Liver (tissue), 9 donors: ENCODE results near the gene ANKRD27. TPM values are rescaled to one million over a fixed set of nuclear protein-coding genes. Genes with fewer than 3 reads are reported as not detected.

ENCODE experiments used
- DNase-seq: peaks from one replicate; pipeline ENCODE4 v3.0.0-alpha.2; 2017; ENCODE audit warnings: low spot score
- H3K27ac ChIP-seq, 2 donors: one replicate each; pipeline ENCODE4 v1.7.0; 2013; ENCODE audit warnings: inconsistent platforms in 2 of 2, low read length in 2 of 2, control low read depth in 1 of 2, low read depth in 1 of 2, mild to moderate bottlenecking in 1 of 2
- H3K27me3 ChIP-seq, 4 donors: one replicate each; pipeline versions ENCODE4 v1.6.1 to v1.7.0; 2013; ENCODE audit warnings: low read length in 3 of 4, inconsistent platforms in 1 of 4, mild to moderate bottlenecking in 1 of 4, moderate library complexity in 1 of 4; ENCODE audit not compliant: control insufficient read depth in 4 of 4, insufficient read depth in 4 of 4
- H3K36me3 ChIP-seq, 4 donors: one replicate each; pipeline versions ENCODE4 v1.6.1 to v1.7.0; 2013; ENCODE audit warnings: low read length in 3 of 4, mild to moderate bottlenecking in 3 of 4, low read depth in 1 of 4, moderate library complexity in 1 of 4; ENCODE audit not compliant: control insufficient read depth in 4 of 4, insufficient read depth in 3 of 4
- H3K4me1 ChIP-seq, 4 donors: one replicate each; pipeline versions ENCODE4 v1.6.1 to v1.7.0; 2013; ENCODE audit warnings: low read length in 3 of 4, mild to moderate bottlenecking in 3 of 4, moderate library complexity in 1 of 4; ENCODE audit not compliant: control insufficient read depth in 4 of 4, insufficient read depth in 4 of 4
- H3K4me3 ChIP-seq, 3 donors: one replicate each; pipeline versions ENCODE4 v1.6.1 to v1.7.0; 2013; ENCODE audit warnings: low read length in 3 of 3, control low read depth in 1 of 3, low read depth in 1 of 3, mild to moderate bottlenecking in 1 of 3
- H3K9ac ChIP-seq, 2 donors: one replicate each; pipeline ENCODE4 v1.7.0; 2013; ENCODE audit warnings: low read length in 2 of 2, mild to moderate bottlenecking in 2 of 2, moderate library complexity in 2 of 2, control low read depth in 1 of 2, low read depth in 1 of 2
- H3K9me3 ChIP-seq, 4 donors: one replicate each; pipeline versions ENCODE4 v1.6.1 to v1.7.0; 2013; ENCODE audit warnings: low read length in 3 of 4; ENCODE audit not compliant: control insufficient read depth in 4 of 4
- EGR1 ChIP-seq, 2 donors: IDR thresholded peaks; 2 replicates each; pipeline ENCODE4 v1.6.1; 2016 to 2018; ENCODE audit warnings: antibody characterized with exemption in 2 of 2, low read depth in 2 of 2
- FOXA1 ChIP-seq: IDR thresholded peaks from 2 replicates; pipeline ENCODE4 v1.6.1; 2016; ENCODE audit warnings: antibody characterized with exemption
- FOXA2 ChIP-seq: IDR thresholded peaks from 2 replicates; pipeline ENCODE4 v1.6.1; 2016; ENCODE audit warnings: antibody characterized with exemption
- GABPA ChIP-seq, 2 donors: IDR thresholded peaks in 1 of 2; conservative IDR thresholded peaks in 1 of 2; 2 replicates each; pipeline ENCODE4 v1.6.1; 2016; ENCODE audit warnings: antibody characterized with exemption in 2 of 2, mild to moderate bottlenecking in 1 of 2, moderate library complexity in 1 of 2
- HNF4A ChIP-seq, 2 donors: conservative IDR thresholded peaks; 2 replicates each; pipeline ENCODE4 v1.6.1; 2016; ENCODE audit warnings: antibody characterized with exemption in 2 of 2, mild to moderate bottlenecking in 2 of 2
- HNF4G ChIP-seq: IDR thresholded peaks from 2 replicates; pipeline ENCODE4 v1.6.1; 2016; ENCODE audit warnings: antibody characterized with exemption
- JUND ChIP-seq, 2 donors: IDR thresholded peaks; 2 replicates each; pipeline ENCODE4 v1.6.1; 2016; ENCODE audit warnings: antibody characterized with exemption in 2 of 2
- RAD21 ChIP-seq, 2 donors: IDR thresholded peaks; 2 replicates each; pipeline ENCODE4 v1.6.1; 2016; ENCODE audit warnings: antibody characterized with exemption in 2 of 2, mild to moderate bottlenecking in 2 of 2
- RXRA ChIP-seq, 2 donors: IDR thresholded peaks; 2 replicates each; pipeline ENCODE4 v1.6.1; 2017 to 2018; ENCODE audit warnings: antibody characterized with exemption in 2 of 2, mild to moderate bottlenecking in 1 of 2
- SP1 ChIP-seq: IDR thresholded peaks from 2 replicates; pipeline ENCODE4 v1.6.1; 2018; ENCODE audit warnings: antibody characterized with exemption, mild to moderate bottlenecking
- TAF1 ChIP-seq: conservative IDR thresholded peaks from 2 replicates; pipeline ENCODE4 v1.6.1; 2016; ENCODE audit warnings: antibody characterized with exemption, mild to moderate bottlenecking
- YY1 ChIP-seq: IDR thresholded peaks from 2 replicates; pipeline ENCODE4 v1.6.1; 2016; ENCODE audit warnings: antibody characterized with exemption, mild to moderate bottlenecking
- WGBS: extraction: QIAGEN DNeasy Blood & Tissue Kit; methylation state at CpG from one replicate; pipeline ENCODE4 v1.1.7; 2013; 5-methylcytosine and 5-hydroxymethylcytosine counted together
- polyA plus RNA-seq, 2 donors: library from polyadenylated mRNA; stranded (reverse) in 1 of 2; unstranded in 1 of 2; fragments of 200-250 nt in 1 of 2; fragments of >200 nt in 1 of 2; fragmentation: Nextera tagmentation in 1 of 2; extraction: Ambion mirVana in 1 of 2; gene quantifications; one replicate each; pipeline versions ENCODE4 v1.2.1 to v1.2.3, GENCODE V29; 2013 to 2015
- total RNA-seq, 2 donors: library from RNA; depleted of rRNA; stranded (reverse); fragments of >200 nt; gene quantifications; one replicate each; pipeline ENCODE4 v1.2.3, GENCODE V29; 2014
- TF ChIP-seq, protein P1 (sequence below): IDR thresholded peaks from 2 replicates; pipeline ENCODE4 v1.6.1; 2016; ENCODE audit warnings: antibody characterized with exemption
- TF ChIP-seq, protein P2 (sequence below): IDR thresholded peaks from 2 replicates; pipeline ENCODE4 v1.6.1; 2016; ENCODE audit warnings: antibody characterized with exemption
- TF ChIP-seq, protein P3 (sequence below): IDR thresholded peaks from 2 replicates; pipeline ENCODE4 v1.6.1; 2016; ENCODE audit warnings: antibody characterized with exemption, mild to moderate bottlenecking
- donor health status: healthy.
- donor health status: healthy.
- donor health status: healthy.
- donor health status: healthy.
- donor health status: healthy.

Gene ANKRD27
- total and polyA plus RNA-seq, 4 donors = 3.4 to 14.2 (median 7.8) TPM

DNA sequence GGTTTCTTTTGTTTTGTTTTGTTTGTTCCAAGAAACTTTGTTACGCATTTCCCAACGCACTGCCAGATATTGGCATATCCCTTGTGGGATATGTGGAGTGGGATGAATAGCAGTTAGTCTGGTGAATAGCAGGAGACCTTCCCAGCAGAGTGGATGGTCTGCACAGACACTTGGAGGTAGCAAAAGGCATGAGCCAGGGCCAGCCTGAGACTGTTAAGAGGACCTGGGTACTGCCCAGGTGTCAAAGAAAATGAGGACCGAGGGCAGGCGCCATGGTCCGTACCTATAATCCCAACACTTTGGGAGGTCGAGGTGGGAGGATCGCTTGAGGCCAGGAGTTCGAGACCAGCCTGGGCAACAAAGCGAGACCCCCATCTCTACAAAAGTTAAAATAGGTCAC, 107.5 kb downstream of the ANKRD27 start:
- no peak overlapping the region for H3K4me3 ChIP-seq
- no peak overlapping the region for H3K27ac ChIP-seq
- DNase-seq = no peak
- WGBS = 93% methylated on average over 9 of the region's 9 CpGs
- no peak for TF ChIP-seq GABPA (IDR thresholded peaks at IDR 0.05 in 1 of 2, conservative IDR thresholded peaks at IDR 0.05 in 1 of 2)
- TF ChIP-seq YY1 = no peak
- no peak for TF ChIP-seq HNF4G
- H3K27me3 ChIP-seq = peaks cover 0 to 5% (median 0%) of the 10 kb centered on the region in 4 donors
- no peaks in the 10 kb centered on the region for H3K36me3 ChIP-seq
- no peak overlapping the region for H3K9ac ChIP-seq
- no peaks in the 10 kb centered on the region for H3K9me3 ChIP-seq
- H3K4me1 ChIP-seq = no peaks in the 10 kb centered on the region

DNA sequence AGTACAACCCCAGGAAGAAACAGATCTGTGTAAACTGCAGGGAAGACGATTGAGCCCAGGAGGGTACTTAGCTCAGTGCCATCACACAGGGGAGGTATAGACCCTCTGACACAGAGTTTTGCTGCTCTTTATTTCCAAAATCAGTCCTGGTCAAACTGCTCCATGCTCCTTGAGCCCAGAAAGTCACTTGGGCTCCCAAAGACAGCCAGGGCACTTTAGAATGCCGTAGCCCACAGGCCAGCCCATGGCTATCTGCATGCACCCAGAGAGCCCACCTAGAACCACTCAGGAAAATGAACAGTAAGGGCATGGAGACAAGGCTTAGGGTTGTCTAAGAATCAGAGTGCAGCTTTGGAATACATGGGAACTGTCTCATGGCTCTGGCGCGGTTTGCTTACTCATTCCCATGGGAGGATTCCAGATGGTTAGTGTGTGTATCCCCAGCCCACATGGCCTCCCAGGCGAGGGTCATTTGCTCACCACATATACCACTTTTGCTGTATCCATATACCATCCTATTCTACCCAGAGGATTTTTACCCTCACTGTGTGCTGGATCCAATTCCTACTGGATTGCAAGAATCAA, 108.6 kb downstream of the ANKRD27 start:
- 89% methylated on average over 5 of the region's 5 CpGs for WGBS
- Histone ChIP-seq H3K4me3 (no peak overlapping the region), H3K27me3 (peaks cover 0 to 5% (median 0%) of the 10 kb centered on the region in 4 donors), H3K9me3 (no peaks in the 10 kb centered on the region), H3K36me3 (no peaks in the 10 kb centered on the region), H3K27ac (no peak overlapping the region), H3K9ac (no peak overlapping the region), H3K4me1 (no peaks in the 10 kb centered on the region)
- no peak for DNase-seq
- TF ChIP-seq, protein P1, sequence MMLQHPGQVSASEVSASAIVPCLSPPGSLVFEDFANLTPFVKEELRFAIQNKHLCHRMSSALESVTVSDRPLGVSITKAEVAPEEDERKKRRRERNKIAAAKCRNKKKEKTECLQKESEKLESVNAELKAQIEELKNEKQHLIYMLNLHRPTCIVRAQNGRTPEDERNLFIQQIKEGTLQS = no peak
- TF ChIP-seq SP1 (no peak), FOXA2 (no peak), TAF1 (no peak), HNF4A (conservative IDR thresholded peaks at IDR 0.05) (no peak), EGR1 (IDR thresholded peaks at IDR 0.05; ENCODE audit: low read depth in 2 of 2) (no peak), RAD21 (IDR thresholded peaks at IDR 0.05) (no peak), JUND (IDR thresholded peaks at IDR 0.05) (no peak), GABPA (IDR thresholded peaks at IDR 0.05 in 1 of 2, conservative IDR thresholded peaks at IDR 0.05 in 1 of 2) (no peak), YY1 (no peak), FOXA1 (no peak), RXRA (IDR thresholded peaks at IDR 0.05) (no peak), HNF4G (no peak)
- TF ChIP-seq, protein P2, sequence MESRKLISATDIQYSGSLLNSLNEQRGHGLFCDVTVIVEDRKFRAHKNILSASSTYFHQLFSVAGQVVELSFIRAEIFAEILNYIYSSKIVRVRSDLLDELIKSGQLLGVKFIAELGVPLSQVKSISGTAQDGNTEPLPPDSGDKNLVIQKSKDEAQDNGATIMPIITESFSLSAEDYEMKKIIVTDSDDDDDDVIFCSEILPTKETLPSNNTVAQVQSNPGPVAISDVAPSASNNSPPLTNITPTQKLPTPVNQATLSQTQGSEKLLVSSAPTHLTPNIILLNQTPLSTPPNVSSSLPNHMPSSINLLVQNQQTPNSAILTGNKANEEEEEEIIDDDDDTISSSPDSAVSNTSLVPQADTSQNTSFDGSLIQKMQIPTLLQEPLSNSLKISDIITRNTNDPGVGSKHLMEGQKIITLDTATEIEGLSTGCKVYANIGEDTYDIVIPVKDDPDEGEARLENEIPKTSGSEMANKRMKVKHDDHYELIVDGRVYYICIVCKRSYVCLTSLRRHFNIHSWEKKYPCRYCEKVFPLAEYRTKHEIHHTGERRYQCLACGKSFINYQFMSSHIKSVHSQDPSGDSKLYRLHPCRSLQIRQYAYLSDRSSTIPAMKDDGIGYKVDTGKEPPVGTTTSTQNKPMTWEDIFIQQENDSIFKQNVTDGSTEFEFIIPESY = no peak
- TF ChIP-seq, protein P3, sequence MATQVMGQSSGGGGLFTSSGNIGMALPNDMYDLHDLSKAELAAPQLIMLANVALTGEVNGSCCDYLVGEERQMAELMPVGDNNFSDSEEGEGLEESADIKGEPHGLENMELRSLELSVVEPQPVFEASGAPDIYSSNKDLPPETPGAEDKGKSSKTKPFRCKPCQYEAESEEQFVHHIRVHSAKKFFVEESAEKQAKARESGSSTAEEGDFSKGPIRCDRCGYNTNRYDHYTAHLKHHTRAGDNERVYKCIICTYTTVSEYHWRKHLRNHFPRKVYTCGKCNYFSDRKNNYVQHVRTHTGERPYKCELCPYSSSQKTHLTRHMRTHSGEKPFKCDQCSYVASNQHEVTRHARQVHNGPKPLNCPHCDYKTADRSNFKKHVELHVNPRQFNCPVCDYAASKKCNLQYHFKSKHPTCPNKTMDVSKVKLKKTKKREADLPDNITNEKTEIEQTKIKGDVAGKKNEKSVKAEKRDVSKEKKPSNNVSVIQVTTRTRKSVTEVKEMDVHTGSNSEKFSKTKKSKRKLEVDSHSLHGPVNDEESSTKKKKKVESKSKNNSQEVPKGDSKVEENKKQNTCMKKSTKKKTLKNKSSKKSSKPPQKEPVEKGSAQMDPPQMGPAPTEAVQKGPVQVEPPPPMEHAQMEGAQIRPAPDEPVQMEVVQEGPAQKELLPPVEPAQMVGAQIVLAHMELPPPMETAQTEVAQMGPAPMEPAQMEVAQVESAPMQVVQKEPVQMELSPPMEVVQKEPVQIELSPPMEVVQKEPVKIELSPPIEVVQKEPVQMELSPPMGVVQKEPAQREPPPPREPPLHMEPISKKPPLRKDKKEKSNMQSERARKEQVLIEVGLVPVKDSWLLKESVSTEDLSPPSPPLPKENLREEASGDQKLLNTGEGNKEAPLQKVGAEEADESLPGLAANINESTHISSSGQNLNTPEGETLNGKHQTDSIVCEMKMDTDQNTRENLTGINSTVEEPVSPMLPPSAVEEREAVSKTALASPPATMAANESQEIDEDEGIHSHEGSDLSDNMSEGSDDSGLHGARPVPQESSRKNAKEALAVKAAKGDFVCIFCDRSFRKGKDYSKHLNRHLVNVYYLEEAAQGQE = no peak
